ENCODE results near the gene RDH5.

RDH5 gene, protein sequence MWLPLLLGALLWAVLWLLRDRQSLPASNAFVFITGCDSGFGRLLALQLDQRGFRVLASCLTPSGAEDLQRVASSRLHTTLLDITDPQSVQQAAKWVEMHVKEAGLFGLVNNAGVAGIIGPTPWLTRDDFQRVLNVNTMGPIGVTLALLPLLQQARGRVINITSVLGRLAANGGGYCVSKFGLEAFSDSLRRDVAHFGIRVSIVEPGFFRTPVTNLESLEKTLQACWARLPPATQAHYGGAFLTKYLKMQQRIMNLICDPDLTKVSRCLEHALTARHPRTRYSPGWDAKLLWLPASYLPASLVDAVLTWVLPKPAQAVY

DNA sequence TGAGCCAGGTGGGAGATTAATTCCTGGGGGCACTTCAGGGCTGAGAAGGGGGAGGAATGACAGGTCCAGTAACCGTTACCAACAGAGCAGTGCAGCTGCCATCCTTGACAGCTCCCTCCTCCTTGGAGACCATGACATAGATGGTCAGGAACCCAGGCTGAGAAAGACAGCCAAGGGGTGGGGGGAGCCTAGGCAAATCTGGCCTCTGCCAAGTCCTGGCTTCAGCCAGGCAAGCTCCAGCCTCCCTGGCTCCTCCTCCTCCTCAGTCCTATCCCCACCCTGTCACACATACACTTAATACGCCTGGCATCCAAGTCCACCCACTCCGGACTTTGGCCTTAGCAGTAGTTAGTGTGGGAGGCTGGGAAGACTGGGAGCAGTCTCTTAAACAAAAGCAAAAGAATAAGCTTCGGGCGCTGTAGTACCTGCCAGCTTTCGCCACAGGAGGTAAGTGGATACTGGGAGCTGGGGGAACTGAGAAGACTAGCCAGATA is at the start of gene RDH5:
TSS of gene RDH5 (plus strand) at position 323 of the 494 bp plus-strand sequence. CDS start 792 bp downstream, outside the sequence.
- DNase-seq: no peak

DNA sequence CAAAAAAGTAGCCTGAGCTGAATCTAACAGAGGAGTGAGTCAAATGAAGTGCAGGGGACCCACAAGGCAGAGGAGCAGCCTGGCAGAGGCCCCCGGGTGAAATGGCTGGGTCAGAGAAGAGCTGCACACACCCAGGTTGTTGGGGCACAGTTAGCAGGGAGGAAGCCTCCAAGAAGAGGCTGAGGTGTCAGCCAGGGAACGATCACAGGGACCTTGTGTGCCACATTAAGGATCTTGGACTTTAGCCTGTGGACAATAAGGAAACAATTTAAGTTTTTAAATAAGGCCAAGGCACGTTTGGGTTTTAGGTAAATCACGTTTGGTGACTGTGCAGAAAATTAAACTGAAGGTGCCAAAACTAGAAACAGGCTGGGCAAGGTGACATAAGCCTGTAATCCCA is 48.4 kb upstream of the RDH5 start:
- DNase-seq: no peak

DNA sequence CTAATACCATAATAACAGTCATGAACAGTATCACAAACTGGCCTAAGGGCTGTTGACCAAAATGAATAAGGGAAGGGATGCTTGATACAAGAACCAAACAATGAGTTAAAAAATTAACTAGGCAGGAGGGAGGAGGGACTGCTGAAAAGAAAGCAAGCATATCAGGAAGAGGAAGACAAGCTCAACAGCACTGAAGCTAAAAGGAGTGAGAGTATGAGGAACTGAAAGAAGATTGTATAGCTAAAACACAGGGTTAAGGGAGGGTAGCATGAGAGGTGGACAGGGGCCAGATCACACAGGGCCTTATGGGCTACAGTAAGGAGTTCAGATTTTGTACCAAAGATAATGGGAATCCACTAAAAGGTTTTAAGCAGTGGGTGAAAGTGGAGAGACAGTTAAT is 46.6 kb upstream of the RDH5 start:
- no peak for DNase-seq

DNA sequence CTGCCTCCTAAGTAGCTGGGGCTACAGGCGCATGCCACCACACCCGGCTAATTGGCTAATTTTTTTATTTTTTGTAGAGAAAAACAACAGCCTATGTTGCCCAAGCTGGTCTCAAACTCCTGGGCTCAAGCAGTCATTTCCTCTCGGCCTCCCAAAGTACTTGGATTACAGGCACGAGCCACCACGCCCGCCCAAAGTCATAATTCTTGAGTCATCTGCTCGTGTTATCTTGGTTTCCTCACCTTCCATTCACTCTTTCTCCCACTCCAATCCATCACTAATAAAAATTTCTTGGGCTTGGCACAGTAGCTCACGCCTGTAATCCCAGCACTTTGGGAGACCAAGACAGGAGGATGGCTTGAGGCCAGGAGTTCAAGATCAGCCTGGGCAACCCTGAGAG is 44.5 kb upstream of the RDH5 start:
- DNase-seq: no peak

DNA sequence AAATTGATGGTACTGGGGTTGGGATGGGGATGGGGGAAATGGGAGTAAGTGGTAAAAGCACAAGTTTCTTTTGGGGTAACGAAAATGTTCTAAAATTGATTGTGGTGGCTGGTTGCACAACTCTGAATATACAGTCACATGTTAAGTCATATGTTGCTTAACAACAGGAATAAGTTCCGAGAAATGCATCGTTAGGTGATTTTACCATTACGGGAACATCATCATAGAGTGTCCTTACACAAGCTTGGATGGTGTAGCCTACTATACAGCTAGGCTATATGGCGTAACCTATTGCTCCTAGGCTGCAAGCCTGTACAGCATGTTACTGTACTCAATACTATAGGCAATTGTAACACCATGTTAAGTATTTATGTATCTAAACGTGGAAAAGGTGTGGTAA is 43.5 kb upstream of the RDH5 start:
- DNase-seq: no peak

DNA sequence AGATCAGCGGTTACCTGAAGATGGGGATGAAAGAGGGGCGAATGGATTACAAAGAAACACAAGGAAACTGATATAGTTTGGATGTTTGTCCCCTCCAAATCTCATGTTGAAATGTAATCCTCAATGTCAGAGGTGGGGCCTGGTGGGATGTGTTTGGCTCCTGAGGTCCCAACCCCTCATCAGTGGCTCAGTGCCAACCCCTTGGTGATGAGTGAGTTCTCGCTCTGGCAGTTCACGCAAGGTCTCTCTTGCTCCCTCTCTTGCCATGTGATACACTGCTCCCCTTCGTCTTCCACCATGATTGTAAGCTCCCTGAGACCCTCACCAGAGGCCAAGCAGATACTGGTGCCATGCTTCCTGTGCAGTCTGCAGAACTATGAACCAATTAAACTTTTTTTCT is 40.5 kb upstream of the RDH5 start:
- no peak for DNase-seq

DNA sequence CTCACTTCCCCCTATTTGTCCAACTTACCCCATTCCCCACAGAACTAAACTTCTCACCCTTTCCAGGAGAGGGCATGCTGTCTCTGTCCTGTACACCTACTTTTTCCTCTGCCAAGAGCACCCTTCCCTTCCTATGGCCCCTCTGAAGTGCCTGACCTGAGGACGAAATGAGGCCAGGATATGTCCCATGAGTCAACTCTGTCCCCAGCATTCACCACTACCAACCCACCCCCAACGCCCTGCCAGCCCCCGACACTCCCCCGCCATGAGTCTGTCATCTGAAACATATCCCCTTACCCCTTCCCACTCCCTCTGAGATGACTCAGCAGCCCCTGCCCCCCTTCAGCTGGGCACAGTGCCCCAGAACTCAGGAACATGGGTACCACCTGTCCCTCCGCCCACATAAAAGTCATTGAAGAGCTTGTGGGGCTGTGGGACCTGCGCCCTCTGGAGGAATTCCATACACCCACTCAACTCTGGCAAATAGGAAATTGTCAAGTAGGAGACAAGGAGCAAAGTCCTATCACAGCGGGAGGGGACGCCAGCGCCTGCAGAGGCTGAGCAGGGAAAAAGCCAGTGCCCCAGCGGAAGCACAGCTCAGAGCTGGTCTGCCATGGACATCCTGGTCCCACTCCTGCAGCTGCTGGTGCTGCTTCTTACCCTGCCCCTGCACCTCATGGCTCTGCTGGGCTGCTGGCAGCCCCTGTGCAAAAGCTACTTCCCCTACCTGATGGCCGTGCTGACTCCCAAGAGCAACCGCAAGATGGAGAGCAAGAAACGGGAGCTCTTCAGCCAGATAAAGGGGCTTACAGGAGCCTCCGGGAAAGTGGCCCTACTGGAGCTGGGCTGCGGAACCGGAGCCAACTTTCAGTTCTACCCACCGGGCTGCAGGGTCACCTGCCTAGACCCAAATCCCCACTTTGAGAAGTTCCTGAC is 38.8 kb upstream of the RDH5 start:
- no peak for DNase-seq

DNA sequence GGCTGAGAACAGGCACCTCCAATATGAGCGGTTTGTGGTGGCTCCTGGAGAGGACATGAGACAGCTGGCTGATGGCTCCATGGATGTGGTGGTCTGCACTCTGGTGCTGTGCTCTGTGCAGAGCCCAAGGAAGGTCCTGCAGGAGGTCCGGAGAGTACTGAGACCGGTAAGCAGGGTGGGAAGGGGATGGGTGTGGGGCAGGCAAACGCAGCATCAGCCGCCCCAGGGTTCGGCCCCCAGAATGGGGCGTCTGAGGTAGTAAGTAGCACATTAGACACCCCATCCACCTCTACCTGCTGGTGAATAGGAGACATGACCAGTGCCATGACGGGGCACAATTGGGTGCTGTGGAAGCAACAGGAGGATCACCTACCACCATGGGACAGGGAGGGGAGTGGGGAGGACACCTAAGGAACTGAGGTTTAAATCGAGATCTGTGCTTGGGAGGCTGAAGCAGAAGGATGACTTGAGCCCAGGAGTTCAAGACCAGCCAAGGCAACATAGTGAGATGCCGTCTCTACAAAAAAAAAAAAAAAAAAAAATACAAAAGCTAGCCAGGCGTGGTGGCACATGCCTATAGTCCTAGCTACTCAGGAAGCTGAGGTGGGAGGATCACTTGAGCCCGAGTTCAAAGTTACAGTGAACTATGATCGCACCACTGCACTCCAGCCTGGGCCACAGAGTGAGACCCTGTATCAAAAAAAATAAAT is 38.0 kb upstream of the RDH5 start:
- no peak for DNase-seq

DNA sequence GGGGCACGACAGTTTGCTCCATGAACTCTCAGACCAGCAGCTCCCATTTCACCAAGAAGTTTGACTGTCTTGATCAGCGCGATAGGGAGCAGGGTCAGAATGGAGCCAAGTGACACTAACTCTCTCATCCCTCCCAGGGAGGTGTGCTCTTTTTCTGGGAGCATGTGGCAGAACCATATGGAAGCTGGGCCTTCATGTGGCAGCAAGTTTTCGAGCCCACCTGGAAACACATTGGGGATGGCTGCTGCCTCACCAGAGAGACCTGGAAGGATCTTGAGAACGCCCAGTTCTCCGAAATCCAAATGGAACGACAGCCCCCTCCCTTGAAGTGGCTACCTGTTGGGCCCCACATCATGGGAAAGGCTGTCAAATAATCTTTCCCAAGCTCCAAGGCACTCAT is 36.5 kb upstream of the RDH5 start:
- DNase-seq: no peak

DNA sequence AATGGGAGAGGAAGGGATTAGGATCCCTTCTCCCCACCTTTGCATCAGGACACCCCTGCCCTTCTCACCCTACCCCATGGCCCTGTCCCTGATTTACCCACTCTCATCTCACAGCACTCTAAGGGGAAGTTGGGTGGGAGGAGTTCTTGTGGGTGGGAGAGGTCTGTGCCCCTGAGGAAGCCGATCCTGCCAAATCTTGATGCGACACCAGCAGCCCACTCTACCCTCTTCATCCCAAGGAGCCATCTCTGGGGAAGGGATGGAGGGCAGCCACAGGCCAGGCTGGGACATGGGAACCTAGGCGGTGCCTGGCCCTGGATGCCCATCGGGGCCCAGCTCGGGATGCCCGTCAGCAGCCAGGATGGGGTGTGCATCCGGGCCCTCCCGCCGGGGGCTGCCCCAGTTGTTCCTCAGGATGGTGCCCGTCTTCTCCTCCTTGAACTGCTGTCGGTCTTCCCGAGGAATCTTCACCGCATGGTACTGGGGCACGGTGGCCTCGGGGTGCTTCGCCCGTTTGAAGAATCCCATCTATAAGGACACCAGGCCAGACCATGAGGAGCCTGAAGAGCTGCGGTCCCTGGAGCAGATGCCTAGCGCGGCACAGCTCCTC is 35.3 kb upstream of the RDH5 start:
- no peak for DNase-seq

DNA sequence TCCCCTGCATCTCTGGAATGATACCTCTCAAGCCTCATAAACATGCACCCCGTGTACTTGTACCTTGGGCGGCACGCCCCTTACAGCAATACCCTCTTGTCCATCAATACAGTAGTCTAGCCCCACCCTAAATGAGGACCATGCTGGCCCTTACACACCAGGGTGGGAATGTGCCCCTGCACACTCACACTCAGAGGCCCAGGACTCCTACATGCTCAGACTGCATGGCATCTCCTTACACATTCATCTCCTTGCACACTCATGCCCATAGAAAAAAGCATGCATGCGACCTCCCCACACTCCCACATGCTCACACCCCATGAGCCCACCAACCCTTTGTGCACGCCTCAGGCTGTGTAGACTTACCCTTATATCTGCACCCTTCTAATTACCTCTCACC is 34.5 kb upstream of the RDH5 start:
- DNase-seq: no peak

DNA sequence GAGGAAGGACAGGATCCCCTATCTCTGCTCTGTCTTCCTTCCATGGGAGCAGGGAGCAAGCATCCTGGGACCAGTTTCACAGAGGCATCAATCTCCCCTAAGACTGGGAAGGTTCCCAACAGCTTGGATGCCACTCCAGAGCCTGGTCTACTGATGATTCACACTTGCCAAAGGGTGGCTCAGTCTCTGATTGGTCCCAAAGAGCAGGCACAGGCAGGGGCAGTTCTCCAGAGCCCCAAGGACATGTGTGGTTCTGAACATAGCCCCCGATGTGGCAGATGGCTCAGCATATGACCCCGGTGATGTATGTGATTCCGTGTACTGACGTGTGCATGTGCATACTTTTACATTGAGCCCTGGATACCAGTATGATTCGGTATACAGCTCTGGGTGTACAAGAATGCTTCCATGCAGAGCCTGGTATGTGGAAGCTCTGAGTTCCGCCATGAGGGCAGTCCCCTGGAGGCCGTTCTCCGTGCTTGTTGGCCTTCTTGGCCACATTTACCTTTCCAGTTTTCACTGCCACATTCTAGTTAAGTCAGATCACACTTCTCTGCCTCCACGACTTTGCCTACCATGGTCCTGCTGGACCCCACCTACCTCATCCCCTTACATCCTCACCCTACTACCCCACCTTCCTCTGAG is 33.7 kb upstream of the RDH5 start:
- DNase-seq: no peak

DNA sequence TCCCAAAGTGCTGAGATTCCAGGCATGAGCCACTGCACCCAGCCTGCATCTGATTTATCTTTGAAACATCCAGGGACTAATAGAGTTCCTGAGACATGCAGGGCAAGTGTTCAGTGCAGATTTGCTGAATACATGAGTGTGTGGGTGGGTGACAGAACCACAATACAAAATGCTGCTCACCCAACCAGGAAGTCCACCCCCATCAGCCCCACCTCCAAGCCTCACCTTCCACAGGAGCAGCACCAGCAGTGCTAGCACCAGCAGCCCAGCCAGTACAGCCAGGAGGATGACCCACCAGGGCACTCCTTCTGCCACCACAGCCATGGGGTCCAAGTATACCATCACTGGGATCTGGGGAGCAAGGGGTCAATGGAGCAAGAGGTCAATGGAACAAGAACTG is 32.4 kb upstream of the RDH5 start:
- no peak for DNase-seq

DNA sequence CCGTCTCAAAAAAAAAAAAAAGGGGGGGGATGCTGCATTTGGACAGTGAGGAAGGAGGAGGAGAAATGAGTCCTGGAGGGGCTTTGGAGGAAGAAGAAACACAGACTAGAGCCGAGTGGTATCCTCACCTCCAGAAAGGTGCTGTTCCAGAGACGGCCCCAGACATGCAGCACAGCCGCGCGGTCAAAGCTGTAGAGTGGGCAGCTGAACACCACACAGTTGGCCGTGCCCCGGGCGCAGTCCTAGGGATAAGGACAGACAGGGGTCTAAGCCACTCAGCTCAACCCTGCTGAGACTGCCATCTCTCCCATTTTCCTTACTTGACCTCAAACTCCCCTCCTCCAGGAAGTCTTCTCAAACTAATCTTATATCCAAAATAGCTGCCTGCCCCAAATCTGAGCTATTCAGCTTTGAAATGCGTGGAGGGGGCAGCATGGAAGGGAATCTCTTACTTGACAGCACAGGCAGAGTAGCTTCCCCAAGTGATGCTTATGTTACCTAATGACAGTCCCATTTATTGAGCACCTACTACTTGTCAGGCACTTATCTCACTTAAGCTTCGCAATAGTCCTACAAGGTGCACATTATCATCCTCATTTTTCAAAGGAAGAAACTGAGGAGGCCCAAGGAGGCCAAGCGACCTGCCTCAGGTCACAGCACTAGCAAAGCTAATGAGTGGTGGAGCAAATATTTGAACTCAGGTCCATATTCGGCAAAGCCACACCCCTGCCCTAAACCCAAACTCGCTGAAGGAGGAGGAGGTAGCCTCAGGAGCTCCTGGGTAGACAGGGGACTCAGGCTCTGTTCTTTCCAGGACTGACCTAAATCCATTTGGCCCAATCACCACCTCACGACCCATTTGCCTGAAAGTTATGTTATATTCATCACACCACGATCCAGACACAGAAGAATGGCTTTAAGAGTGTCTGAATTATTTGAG is 31.2 kb upstream of the RDH5 start:
- DNase-seq: no peak

DNA sequence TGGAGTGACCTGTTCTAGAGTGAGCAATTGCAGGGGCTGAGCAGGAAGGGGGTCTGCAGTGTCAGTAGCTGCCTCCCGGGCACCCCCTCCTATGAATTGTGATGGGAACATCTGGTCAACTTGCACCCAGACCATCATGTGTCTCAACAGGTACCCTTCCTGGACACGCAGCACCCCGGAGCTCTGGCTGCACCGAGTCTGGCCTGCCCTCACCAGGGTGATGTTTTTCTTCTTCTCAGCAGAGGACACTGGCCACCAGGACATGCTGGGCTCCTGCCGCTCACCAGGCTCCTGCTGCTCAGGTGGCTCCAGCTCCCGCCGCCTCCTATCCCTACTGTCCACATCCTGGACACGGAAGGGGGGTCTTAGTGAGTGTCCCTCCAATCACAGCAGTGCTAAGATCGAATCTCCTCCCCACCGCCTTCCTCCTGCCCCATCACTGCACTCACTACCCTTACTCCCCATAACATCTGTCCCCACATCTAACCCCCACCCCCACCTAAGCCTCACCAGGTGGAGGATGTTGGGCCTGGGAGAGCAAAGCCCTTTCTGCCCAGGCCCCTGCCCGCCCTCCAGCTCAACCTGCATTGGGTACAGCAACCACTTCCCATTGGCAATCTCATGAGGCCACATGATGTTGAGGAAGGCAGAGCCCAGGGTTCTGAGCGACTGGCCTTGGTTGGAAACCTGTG is 27.4 kb upstream of the RDH5 start:
- no peak for DNase-seq

DNA sequence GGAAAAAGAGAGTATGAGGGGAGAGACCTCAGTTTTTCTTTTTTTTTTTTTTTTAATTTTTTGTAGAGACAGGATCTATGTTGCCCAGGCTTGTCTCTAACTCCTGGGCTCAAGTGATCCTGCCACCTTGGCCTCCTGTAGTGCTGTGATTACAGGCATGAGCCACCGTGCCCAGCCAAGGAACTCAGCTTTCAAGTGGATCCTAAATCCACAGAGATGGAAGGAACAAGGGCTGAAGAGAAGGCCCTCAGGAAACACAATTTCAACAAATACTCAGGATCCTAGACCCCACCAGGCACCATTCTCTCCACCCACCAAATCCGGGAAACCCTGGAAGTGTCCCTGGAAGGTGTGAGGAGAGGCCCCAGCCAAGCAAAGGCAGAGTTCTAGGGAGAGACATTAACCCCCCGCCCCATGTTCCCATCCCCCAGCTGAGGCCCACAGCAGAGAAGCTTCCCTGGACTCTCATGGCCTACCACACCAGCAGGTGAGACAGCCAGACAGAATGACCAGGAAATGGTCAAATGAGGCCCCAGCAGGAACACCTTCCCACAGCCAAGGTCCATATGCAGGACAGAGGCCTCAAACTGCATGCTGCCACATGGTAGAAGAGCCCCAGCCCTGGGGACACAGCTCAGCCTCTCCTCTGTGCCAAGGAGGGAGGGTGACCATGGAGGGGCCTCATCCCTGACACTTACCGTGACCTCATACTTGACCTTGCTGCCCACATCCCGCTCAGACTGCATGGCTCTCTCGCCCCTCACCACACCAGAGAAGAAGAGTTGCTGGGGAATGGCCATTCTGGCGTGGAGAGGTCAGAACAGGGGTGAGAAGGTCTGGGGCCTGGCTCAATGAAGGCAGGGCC is 26.6 kb upstream of the RDH5 start:
- no peak for DNase-seq

DNA sequence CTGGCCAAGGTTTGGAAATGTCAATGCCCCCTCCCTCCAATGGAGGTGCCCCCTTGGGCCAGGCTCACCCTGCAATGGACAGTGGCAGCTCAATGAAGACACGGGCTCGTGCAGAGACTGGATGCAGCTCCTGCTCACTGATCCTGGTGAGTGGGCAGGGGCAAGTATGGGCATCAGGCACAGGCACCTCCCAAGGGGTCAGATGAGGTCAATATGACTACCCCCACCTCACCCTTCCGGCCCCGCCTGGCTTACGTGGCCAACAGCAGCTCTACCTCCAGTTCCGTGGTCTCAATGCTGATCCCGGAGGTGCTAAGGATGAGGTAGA is 26.0 kb upstream of the RDH5 start:
- no peak for DNase-seq

DNA sequence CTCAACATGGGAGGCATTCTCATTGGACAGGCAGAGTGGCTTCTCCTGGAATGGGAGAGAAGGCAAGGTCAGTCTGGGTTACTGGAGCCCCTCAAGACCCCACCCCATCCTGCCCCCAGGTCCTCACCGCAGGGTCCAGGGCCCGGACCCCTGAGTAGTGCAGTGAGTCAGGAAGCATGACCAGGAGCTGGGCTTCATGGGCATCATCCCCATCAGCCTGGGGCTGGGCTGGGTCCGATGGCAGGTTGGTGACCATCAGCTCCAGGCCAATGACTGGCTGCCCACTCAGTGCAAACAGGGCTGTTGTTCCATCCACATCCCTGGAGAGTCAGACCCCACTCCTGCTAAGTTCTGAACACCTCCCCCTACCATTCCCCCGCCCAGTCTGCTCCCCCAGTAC is 25.5 kb upstream of the RDH5 start:
- no peak for DNase-seq

DNA sequence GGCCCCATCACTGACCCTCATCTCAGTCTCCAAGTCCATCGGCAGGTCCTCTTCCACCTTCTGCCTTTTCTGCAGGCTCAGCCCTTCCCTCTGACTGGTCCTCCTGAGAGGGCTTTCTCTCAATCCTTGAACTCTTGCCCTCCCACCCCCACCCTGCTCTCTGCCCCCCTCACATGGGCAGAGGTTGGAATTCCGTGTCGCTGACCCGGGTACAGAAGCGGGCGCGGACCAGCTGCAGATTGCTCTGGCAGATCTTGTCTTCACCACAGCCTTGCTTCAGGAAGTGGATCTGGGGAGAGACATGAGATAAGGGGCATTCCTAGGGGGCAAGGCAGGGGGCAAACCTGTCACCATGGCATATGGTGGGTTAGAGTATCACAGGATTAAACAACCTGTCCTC is 24.8 kb upstream of the RDH5 start:
- DNase-seq: no peak

DNA sequence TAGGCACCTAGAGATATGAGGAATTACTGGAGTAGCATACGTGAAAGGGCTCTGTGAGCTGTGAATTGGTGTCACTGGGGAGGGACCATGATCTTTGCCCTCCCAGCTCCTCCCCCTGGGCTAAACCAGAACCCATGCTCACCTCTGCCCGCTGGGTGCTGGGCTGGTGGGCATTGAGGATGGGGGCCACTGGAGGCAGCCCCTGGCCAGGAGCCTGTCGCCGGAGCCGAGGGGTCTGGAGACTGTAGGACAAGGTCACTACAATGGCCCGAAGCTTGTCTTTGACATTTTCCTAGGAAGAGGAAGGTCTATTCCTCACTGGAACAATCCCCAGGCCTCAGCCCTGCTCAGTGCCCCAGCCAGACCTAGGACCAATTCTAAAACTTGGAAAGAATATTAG is 24.1 kb upstream of the RDH5 start:
- DNase-seq: no peak

Measured in NCI-H1694 treated with DMSO at 0.1 percent for 48 hours (cell line).